ENCODE data around the gene GNB4.

GNB4 gene

GRCh38 chr3:179449636-179450035, 1.6 kb downstream of the GNB4 start:
- Histone ChIP-seq H3K4me1 (no peaks in the 10 kb centered on the region), H3K27ac (no peak overlapping the region), H3K79me2 (no peaks in the 10 kb centered on the region), H3K36me3 (ENCODE audit: control insufficient read depth, insufficient read depth, low read length) (no peaks in the 10 kb centered on the region), H3K4me2 (ENCODE audit: low read length) (peak overlapping the region; percentile 57), H3K9me3 (ENCODE audit: control insufficient read depth, low read length) (no peaks in the 10 kb centered on the region), H3K27me3 (ENCODE audit: control insufficient read depth, insufficient read depth, low read length) (no peaks in the 10 kb centered on the region), H3K4me3 (ENCODE audit: low read depth, low read length) (peak overlapping the region; percentile 54), H3K9ac (no peak overlapping the region), H2AFZ (no peak overlapping the region)
- TF ChIP-seq, protein P1, sequence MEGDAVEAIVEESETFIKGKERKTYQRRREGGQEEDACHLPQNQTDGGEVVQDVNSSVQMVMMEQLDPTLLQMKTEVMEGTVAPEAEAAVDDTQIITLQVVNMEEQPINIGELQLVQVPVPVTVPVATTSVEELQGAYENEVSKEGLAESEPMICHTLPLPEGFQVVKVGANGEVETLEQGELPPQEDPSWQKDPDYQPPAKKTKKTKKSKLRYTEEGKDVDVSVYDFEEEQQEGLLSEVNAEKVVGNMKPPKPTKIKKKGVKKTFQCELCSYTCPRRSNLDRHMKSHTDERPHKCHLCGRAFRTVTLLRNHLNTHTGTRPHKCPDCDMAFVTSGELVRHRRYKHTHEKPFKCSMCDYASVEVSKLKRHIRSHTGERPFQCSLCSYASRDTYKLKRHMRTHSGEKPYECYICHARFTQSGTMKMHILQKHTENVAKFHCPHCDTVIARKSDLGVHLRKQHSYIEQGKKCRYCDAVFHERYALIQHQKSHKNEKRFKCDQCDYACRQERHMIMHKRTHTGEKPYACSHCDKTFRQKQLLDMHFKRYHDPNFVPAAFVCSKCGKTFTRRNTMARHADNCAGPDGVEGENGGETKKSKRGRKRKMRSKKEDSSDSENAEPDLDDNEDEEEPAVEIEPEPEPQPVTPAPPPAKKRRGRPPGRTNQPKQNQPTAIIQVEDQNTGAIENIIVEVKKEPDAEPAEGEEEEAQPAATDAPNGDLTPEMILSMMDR (IDR thresholded peaks at IDR 0.05): no peak

DNA sequence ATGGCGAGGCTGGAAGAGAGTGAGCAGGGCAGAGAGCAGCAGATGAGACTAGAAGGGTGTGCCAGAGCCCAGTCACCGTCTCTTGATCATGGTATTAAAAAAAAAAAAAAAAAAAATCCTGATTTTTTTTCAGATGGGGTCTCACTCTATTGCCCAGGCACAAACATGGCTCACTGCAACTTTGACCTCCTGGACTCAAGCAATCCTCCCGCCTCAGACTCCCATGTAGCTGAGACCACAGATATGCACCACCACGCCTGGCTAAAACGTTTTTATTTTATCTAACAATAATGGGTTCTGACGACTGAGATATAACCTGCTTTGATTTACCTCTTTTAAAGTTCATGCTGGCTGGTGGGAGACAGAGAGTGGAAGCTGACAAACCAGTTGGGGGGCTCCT, 4.0 kb downstream of the GNB4 start:
- Histone ChIP-seq H3K36me3 (ENCODE audit: control insufficient read depth, insufficient read depth, low read length) (no peaks in the 10 kb centered on the region), H3K79me2 (no peaks in the 10 kb centered on the region), H3K4me2 (ENCODE audit: low read length) (no peak overlapping the region), H3K4me3 (ENCODE audit: low read depth, low read length) (no peak overlapping the region), H2AFZ (no peak overlapping the region), H3K9me3 (ENCODE audit: control insufficient read depth, low read length) (no peaks in the 10 kb centered on the region), H3K4me1 (no peaks in the 10 kb centered on the region), H3K27me3 (ENCODE audit: control insufficient read depth, insufficient read depth, low read length) (no peaks in the 10 kb centered on the region), H3K27ac (no peak overlapping the region), H3K9ac (no peak overlapping the region)
- TF ChIP-seq, protein P1 (IDR thresholded peaks at IDR 0.05): no peak

DNA sequence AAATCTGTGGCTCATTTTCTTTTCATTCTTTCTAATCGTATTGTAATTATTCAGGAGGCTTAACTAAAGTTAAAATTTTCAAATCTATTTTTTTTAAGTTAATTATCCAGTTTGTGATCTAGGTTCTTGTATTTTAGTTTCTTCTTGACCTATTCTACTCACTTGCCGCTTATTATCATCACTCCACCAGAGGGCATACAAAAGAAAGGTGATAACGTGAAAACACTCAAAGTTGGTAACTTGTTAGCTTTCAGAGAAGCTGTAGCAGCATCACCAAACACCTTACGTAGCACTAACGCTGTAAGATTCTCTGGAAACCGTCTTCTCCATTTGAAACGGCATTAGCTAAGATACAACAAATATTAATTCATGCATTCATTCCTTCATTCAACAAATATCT, 4.8 kb downstream of the GNB4 start:
- Histone ChIP-seq H3K9me3 (ENCODE audit: control insufficient read depth, low read length) (no peaks in the 10 kb centered on the region), H2AFZ (no peak overlapping the region), H3K4me3 (ENCODE audit: low read depth, low read length) (no peak overlapping the region), H3K27ac (no peak overlapping the region), H3K27me3 (ENCODE audit: control insufficient read depth, insufficient read depth, low read length) (no peaks in the 10 kb centered on the region), H3K9ac (no peak overlapping the region), H3K4me1 (no peaks in the 10 kb centered on the region), H3K4me2 (ENCODE audit: low read length) (no peak overlapping the region), H3K79me2 (no peaks in the 10 kb centered on the region), H3K36me3 (ENCODE audit: control insufficient read depth, insufficient read depth, low read length) (no peaks in the 10 kb centered on the region)
- TF ChIP-seq, protein P1 (IDR thresholded peaks at IDR 0.05): no peak

GRCh38 chr3:179438841-179439240, 12.4 kb downstream of the GNB4 start:
- no peaks in the 10 kb centered on the region for H3K36me3 ChIP-seq (ENCODE audit: control insufficient read depth, insufficient read depth, low read length)
- H3K9me3 ChIP-seq (ENCODE audit: control insufficient read depth, low read length): no peaks in the 10 kb centered on the region
- no peak overlapping the region for H2AFZ ChIP-seq
- TF ChIP-seq, protein P1 (IDR thresholded peaks at IDR 0.05): no peak
- H3K4me3 ChIP-seq (ENCODE audit: low read depth, low read length): no peak overlapping the region
- no peak overlapping the region for H3K9ac ChIP-seq
- no peaks in the 10 kb centered on the region for H3K4me1 ChIP-seq
- H3K27me3 ChIP-seq (ENCODE audit: control insufficient read depth, insufficient read depth, low read length): no peaks in the 10 kb centered on the region
- H3K27ac ChIP-seq: no peak overlapping the region
- H3K4me2 ChIP-seq (ENCODE audit: low read length): no peak overlapping the region
- no peaks in the 10 kb centered on the region for H3K79me2 ChIP-seq

- H3K36me3 ChIP-seq (ENCODE audit: control insufficient read depth, insufficient read depth, low read length): no peaks in the 10 kb centered on the region
- no peaks in the 10 kb centered on the region for H3K27me3 ChIP-seq (ENCODE audit: control insufficient read depth, insufficient read depth, low read length)
- H3K9ac ChIP-seq: no peak overlapping the region
- no peak overlapping the region for H3K4me2 ChIP-seq (ENCODE audit: low read length)
- H3K4me1 ChIP-seq: no peaks in the 10 kb centered on the region
- TF ChIP-seq, protein P1 (IDR thresholded peaks at IDR 0.05): no peak
- H3K9me3 ChIP-seq (ENCODE audit: control insufficient read depth, low read length): no peaks in the 10 kb centered on the region
- no peak overlapping the region for H2AFZ ChIP-seq
- no peak overlapping the region for H3K27ac ChIP-seq
- H3K4me3 ChIP-seq (ENCODE audit: low read depth, low read length): no peak overlapping the region
- no peaks in the 10 kb centered on the region for H3K79me2 ChIP-seq
Measured at GRCh38 chr3:179436517-179436916, 14.8 kb downstream of the GNB4 start.
